Amygdala (tissue), 56 donors: ENCODE measurements around the gene MPV17L.
"Not testable (repeated sequence)": the region's sequence is repeated elsewhere in the genome, so short reads cannot be mapped to it uniquely, and the experiment has no call there.

Experiments used
- DNase-seq, 56 donors: peaks; one replicate each; lab custom pipeline; 2025; lab: John Stamatoyannopoulos, UW

MPV17L gene

GRCh38 chr16:15407756-15408155 lies 12.2 kb downstream of the MPV17L start:
- DNase-seq = not testable (repeated sequence)

GRCh38 chr16:15409476-15409875 lies 13.9 kb downstream of the MPV17L start:
- not testable (repeated sequence) for DNase-seq

- no peak for DNase-seq
These were observed 20.0 kb downstream of the MPV17L start for GRCh38 chr16:15415511-15415985.

- DNase-seq = no peak
These were observed 21.6 kb downstream of the MPV17L start for GRCh38 chr16:15417197-15417596.

GRCh38 chr16:15418206-15418605 lies 22.7 kb downstream of the MPV17L start:
- DNase-seq = no peak

- DNase-seq = not testable (repeated sequence)
These were observed 26.1 kb downstream of the MPV17L start for GRCh38 chr16:15421696-15422095.

GRCh38 chr16:15422222-15422621 lies 26.7 kb downstream of the MPV17L start:
- DNase-seq = no peak

GRCh38 chr16:15425861-15426260 lies 30.3 kb downstream of the MPV17L start:
- no peak for DNase-seq

GRCh38 chr16:15426796-15427195 lies 31.2 kb downstream of the MPV17L start:
- no peak for DNase-seq

- DNase-seq = peak in 52 of 56 donors; percentile 2 to 81 (median 38)
These were observed 32.2 kb downstream of the MPV17L start for GRCh38 chr16:15427648-15428239.

GRCh38 chr16:15430884-15431283 lies 35.3 kb downstream of the MPV17L start:
- DNase-seq = not testable (repeated sequence)

GRCh38 chr16:15434079-15434424 lies 38.5 kb downstream of the MPV17L start:
- DNase-seq = peak in 4 of 56 donors; percentile 29 to 61 (median 46)

GRCh38 chr16:15434425-15435215 lies 39.1 kb downstream of the MPV17L start, which contains the start of gene BMERB1:
TSS of gene BMERB1 (plus strand) at chr16:15434588. CDS start at chr16:15434654, 66 bp downstream.
- DNase-seq = peak in 54 of 56 donors; percentile 18 to 91 (median 77)

GRCh38 chr16:15435216-15435864 lies 39.8 kb downstream of the MPV17L start:
- DNase-seq = peak in 6 of 56 donors; percentile 1 to 10 (median 4)

GRCh38 chr16:15439102-15439501 lies 43.5 kb downstream of the MPV17L start:
- DNase-seq = no peak

GRCh38 chr16:15439521-15439920 lies 44.0 kb downstream of the MPV17L start:
- DNase-seq = no peak

- no peak for DNase-seq
These were observed 45.3 kb downstream of the MPV17L start for GRCh38 chr16:15440852-15441251.

GRCh38 chr16:15442140-15442539 lies 46.6 kb downstream of the MPV17L start:
- DNase-seq = not testable (repeated sequence)

GRCh38 chr16:15443753-15444152 lies 48.2 kb downstream of the MPV17L start:
- no peak for DNase-seq

- DNase-seq = no peak
These were observed 48.7 kb downstream of the MPV17L start for GRCh38 chr16:15444264-15444663.

- DNase-seq = no peak
These were observed 49.9 kb downstream of the MPV17L start for GRCh38 chr16:15445450-15445849.
